Breast epithelium (tissue), 4 donors: ENCODE data around the gene PPEF1. TPM values are rescaled to one million over a fixed set of nuclear protein-coding genes. Genes with fewer than 3 reads are reported as not detected.

Experiments used
- DNase-seq, 2 donors: peaks; one replicate each; pipeline ENCODE4 v3.0.0-alpha.2; 2019; ENCODE audit warnings: low spot score in 2 of 2
- H3K27ac ChIP-seq, 2 donors: fragments of 200-600 bp; sonication (generic) in 1 of 2; one replicate each; pipeline ENCODE4 v1.5.1; 2016 to 2019; ENCODE audit warnings: mild to moderate bottlenecking in 1 of 2
- H3K27me3 ChIP-seq, 2 donors: fragments of 200-600 bp; sonication (generic) in 1 of 2; one replicate each; pipeline versions ENCODE4 v1.5.1 to v1.6.0; 2017 to 2019; ENCODE audit warnings: control low read depth in 1 of 2, mild to moderate bottlenecking in 1 of 2
- H3K36me3 ChIP-seq: fragments of 200-600 bp; one replicate; pipeline ENCODE4 v1.5.1; 2019
- H3K4me1 ChIP-seq, 2 donors: fragments of 200-600 bp; sonication (generic); one replicate each; pipeline ENCODE4 v1.5.1; 2016 to 2019; ENCODE audit warnings: control low read depth in 1 of 2
- H3K4me3 ChIP-seq, 3 donors: fragments of 200-600 bp; sonication (generic); 1 replicate in 2 of 3; 2 replicates in 1 of 3; pipeline ENCODE4 v1.5.1; 2016 to 2019; ENCODE audit warnings: mild to moderate bottlenecking in 3 of 3, moderate library complexity in 2 of 3
- H3K9me3 ChIP-seq, 2 donors: fragments of 200-600 bp; sonication (generic) in 1 of 2; one replicate each; pipeline ENCODE4 v1.5.1; 2016 to 2019; ENCODE audit warnings: control low read depth in 1 of 2
- POLR2A ChIP-seq: fragments of 450-650 bp; IDR thresholded peaks from one replicate; pipeline ENCODE4 v1.6.1; 2016; ENCODE audit warnings: antibody characterized with exemption, mild to moderate bottlenecking, moderate library complexity
- POLR2AphosphoS5 ChIP-seq, 3 donors: sonication (generic); formaldehyde crosslinking; IDR thresholded peaks; one replicate each; pipeline ENCODE4 v1.6.1; 2017; ENCODE audit warnings: antibody characterized with exemption in 3 of 3
- intact Hi-C: fragments of 100-400 bp; cut with DNase I; formaldehyde crosslinking; loops from one replicate; pipeline ENCODE4 v1.15.1; 2023; ENCODE audit warnings: low total_unique reads
- total RNA-seq, 3 donors: library from RNA; depleted of rRNA; stranded (reverse); fragments of >200 nt; gene quantifications; one replicate each; pipeline ENCODE4 v1.1.0, GENCODE V29; 2016
- TF ChIP-seq, protein P1 (sequence below), 3 donors: fragments of 450-650 bp; IDR thresholded peaks; one replicate each; pipeline ENCODE4 v1.5.1; 2016 to 2017; ENCODE audit warnings: antibody characterized with exemption in 3 of 3, mild to moderate bottlenecking in 3 of 3, moderate library complexity in 3 of 3

Gene PPEF1
- total RNA-seq = under 1 TPM in 2 of 3 donors, not detected in 1; 0.33 to 0.73 TPM

DNA sequence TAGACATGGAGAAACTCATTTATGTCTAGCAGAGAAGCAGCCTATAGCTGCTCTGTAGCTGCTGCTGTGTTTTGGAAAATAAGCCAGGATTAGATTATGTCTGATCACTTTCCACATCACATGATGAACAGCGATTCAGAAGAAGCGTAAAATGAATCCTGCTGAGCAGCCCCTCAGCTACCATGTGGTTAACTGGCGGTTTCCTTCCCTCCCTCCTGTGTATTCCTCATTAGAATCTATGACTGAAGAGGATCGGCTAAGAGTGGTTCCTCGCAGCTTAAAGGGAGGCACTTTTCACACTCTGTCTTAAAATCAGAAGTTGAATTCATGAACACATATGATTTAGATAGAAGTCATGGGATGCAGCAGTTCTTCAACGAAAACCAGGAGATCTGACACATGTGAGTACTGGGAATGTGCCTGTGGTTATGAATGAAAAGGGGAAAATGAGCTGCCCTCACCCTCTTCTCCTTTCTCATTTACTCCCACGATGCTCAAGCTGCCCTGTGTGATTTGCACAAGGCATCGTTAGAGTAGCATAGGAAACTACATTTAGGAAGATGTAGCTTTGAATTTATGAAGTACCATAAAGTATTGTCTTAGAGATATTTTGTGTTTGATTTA lies at the start of gene PPEF1:
TSS of gene PPEF1 (plus strand) at position 220 of the 624 bp plus-strand sequence. CDS start at position 356, 136 bp downstream.
- intact Hi-C loops = no loop called here
- DNase-seq = no peak
- Histone ChIP-seq H3K27me3 (no peaks in the 10 kb centered on the region), H3K36me3 (no peaks in the 10 kb centered on the region), H3K27ac (no peak within 1 kb of the TSS), H3K4me3 (no peak within 1 kb of the TSS), H3K4me1 (no peaks in the 10 kb centered on the region), H3K9me3 (peaks cover 0 to 5% of the 10 kb centered on the region in 2 donors)
- TF ChIP-seq POLR2AphosphoS5 (IDR thresholded peaks at IDR 0.05) (no peak), POLR2A (no peak)
- TF ChIP-seq, protein P1, sequence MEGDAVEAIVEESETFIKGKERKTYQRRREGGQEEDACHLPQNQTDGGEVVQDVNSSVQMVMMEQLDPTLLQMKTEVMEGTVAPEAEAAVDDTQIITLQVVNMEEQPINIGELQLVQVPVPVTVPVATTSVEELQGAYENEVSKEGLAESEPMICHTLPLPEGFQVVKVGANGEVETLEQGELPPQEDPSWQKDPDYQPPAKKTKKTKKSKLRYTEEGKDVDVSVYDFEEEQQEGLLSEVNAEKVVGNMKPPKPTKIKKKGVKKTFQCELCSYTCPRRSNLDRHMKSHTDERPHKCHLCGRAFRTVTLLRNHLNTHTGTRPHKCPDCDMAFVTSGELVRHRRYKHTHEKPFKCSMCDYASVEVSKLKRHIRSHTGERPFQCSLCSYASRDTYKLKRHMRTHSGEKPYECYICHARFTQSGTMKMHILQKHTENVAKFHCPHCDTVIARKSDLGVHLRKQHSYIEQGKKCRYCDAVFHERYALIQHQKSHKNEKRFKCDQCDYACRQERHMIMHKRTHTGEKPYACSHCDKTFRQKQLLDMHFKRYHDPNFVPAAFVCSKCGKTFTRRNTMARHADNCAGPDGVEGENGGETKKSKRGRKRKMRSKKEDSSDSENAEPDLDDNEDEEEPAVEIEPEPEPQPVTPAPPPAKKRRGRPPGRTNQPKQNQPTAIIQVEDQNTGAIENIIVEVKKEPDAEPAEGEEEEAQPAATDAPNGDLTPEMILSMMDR (IDR thresholded peaks at IDR 0.05) = no peak

- H3K27ac ChIP-seq = no peak overlapping the region
- H3K4me3 ChIP-seq = no peak overlapping the region
- no peaks in the 10 kb centered on the region for H3K4me1 ChIP-seq
- TF ChIP-seq POLR2A (no peak), POLR2AphosphoS5 (IDR thresholded peaks at IDR 0.05) (no peak)
- TF ChIP-seq, protein P1 (IDR thresholded peaks at IDR 0.05) = no peak
- H3K9me3 ChIP-seq = no peaks in the 10 kb centered on the region
- intact Hi-C loops = no loop called here
- H3K36me3 ChIP-seq = no peaks in the 10 kb centered on the region
- no peak for DNase-seq
- peaks cover 0 to 3% of the 10 kb centered on the region in 2 donors for H3K27me3 ChIP-seq
Measured at GRCh38 chrX:18661273-18661672, 46.2 kb upstream of the PPEF1 start.

GRCh38 chrX:18664947-18665346 lies 42.5 kb upstream of the PPEF1 start:
- H3K4me3 ChIP-seq = no peak overlapping the region
- no peaks in the 10 kb centered on the region for H3K9me3 ChIP-seq
- intact Hi-C loops = loop anchor here (5.0 kb wide), 1 partner anchor 1528 kb away; no protein-coding TSS in a partner anchor
- DNase-seq = no peak
- H3K36me3 ChIP-seq = no peaks in the 10 kb centered on the region
- peaks cover 0 to 3% of the 10 kb centered on the region in 2 donors for H3K27me3 ChIP-seq
- TF ChIP-seq, protein P1 (IDR thresholded peaks at IDR 0.05) = no peak
- no peak for TF ChIP-seq POLR2AphosphoS5 (IDR thresholded peaks at IDR 0.05)
- no peak overlapping the region for H3K27ac ChIP-seq
- H3K4me1 ChIP-seq = no peaks in the 10 kb centered on the region

GRCh38 chrX:18666614-18667013 lies 40.8 kb upstream of the PPEF1 start:
- intact Hi-C loops = loop anchor here (5.0 kb wide), 1 partner anchor 1529 kb away; no protein-coding TSS in a partner anchor
- Histone ChIP-seq H3K9me3 (no peaks in the 10 kb centered on the region), H3K4me1 (no peaks in the 10 kb centered on the region), H3K27ac (no peak overlapping the region), H3K4me3 (no peak overlapping the region), H3K27me3 (peaks cover 0 to 3% of the 10 kb centered on the region in 2 donors), H3K36me3 (no peaks in the 10 kb centered on the region)
- TF ChIP-seq POLR2A (no peak), POLR2AphosphoS5 (IDR thresholded peaks at IDR 0.05) (no peak)
- TF ChIP-seq, protein P1 (IDR thresholded peaks at IDR 0.05) = no peak
- no peak for DNase-seq

GRCh38 chrX:18668071-18668835 lies 39.2 kb upstream of the PPEF1 start:
- intact Hi-C loops = loop anchor here (5.0 kb wide), 1 partner anchor 1531 kb away; no protein-coding TSS in a partner anchor
- TF ChIP-seq POLR2AphosphoS5 (IDR thresholded peaks at IDR 0.05) = no peak
- TF ChIP-seq, protein P1 (IDR thresholded peaks at IDR 0.05) = no peak
- TF ChIP-seq POLR2A = no peak
- Histone ChIP-seq H3K4me3 (no peak overlapping the region), H3K9me3 (no peaks in the 10 kb centered on the region), H3K36me3 (no peaks in the 10 kb centered on the region), H3K27me3 (peaks cover 0 to 3% of the 10 kb centered on the region in 2 donors), H3K4me1 (no peaks in the 10 kb centered on the region), H3K27ac (no peak overlapping the region)
- no peak for DNase-seq
